ENCODE results near the gene LSR.
A peak's percentile ranks its signal among the peaks of the same experiment; 100 is the strongest.

- TF ChIP-seq CTCF (IDR thresholded peaks at IDR 0.05) (peak in 3 of 7 experiments; percentile 18 to 36 (median 26)), POLR2A (IDR thresholded peaks at IDR 0.05) (peak; percentile 91 to 98 (median 97))
Measured at GRCh38 chr19:35248310-35249145, at the start of gene LSR.

Measured in body of pancreas (tissue), 4 donors.